ENCODE results near the gene PRR35.
A peak's percentile ranks its signal among the peaks of the same experiment; 100 is the strongest.

The PRR35 gene

GRCh38 chr16:567373-568256, 7.4 kb downstream of the PRR35 start:
- Histone ChIP-seq H2AFZ (ENCODE audit: low read length, unreplicated experiment) (no peak overlapping the region), H3K4me3 (ENCODE audit: low read depth, low read length) (no peak overlapping the region), H3K27me3 (ENCODE audit: insufficient read depth, low read length) (no peaks in the 10 kb centered on the region), H3K79me2 (ENCODE audit: control insufficient read depth, insufficient read depth, low read length, unreplicated experiment) (peaks cover 13% of the 10 kb centered on the region), H3K36me3 (ENCODE audit: insufficient read depth, low read length) (no peaks in the 10 kb centered on the region), H3K27ac (ENCODE audit: low read depth, low read length) (no peak overlapping the region), H3K4me1 (ENCODE audit: control insufficient read depth, insufficient read depth, low read length, unreplicated experiment) (peaks cover 18% of the 10 kb centered on the region)

- no peaks in the 10 kb centered on the region for H3K36me3 ChIP-seq (ENCODE audit: insufficient read depth, low read length)
- H3K4me3 ChIP-seq (ENCODE audit: low read depth, low read length), result peak overlapping the region; percentile 91
- peaks cover 16% of the 10 kb centered on the region for H3K79me2 ChIP-seq (ENCODE audit: control insufficient read depth, insufficient read depth, low read length, unreplicated experiment)
- peaks cover 18% of the 10 kb centered on the region for H3K4me1 ChIP-seq (ENCODE audit: control insufficient read depth, insufficient read depth, low read length, unreplicated experiment)
- H2AFZ ChIP-seq (ENCODE audit: low read length, unreplicated experiment), result peak overlapping the region; percentile 59
- no peak overlapping the region for H3K27ac ChIP-seq (ENCODE audit: low read depth, low read length)
- no peaks in the 10 kb centered on the region for H3K27me3 ChIP-seq (ENCODE audit: insufficient read depth, low read length)
Observed at GRCh38 chr16:568401-569258, 8.4 kb downstream of the PRR35 start.

GRCh38 chr16:569445-570254, 9.5 kb downstream of the PRR35 start, which contains the start of gene PIGQ:
Gene PIGQ, plus strand, starts transcription at chr16:569968. Its CDS starts 4,107 bp downstream, at chr16:574075.
- Histone ChIP-seq H2AFZ (ENCODE audit: low read length, unreplicated experiment) (peak within 1 kb of the TSS; percentile 93), H3K79me2 (ENCODE audit: control insufficient read depth, insufficient read depth, low read length, unreplicated experiment) (peaks cover 16% of the 10 kb centered on the region), H3K4me1 (ENCODE audit: control insufficient read depth, insufficient read depth, low read length, unreplicated experiment) (peaks cover 18% of the 10 kb centered on the region), H3K36me3 (ENCODE audit: insufficient read depth, low read length) (no peaks in the 10 kb centered on the region), H3K27ac (ENCODE audit: low read depth, low read length) (no peak within 1 kb of the TSS), H3K27me3 (ENCODE audit: insufficient read depth, low read length) (no peaks in the 10 kb centered on the region), H3K4me3 (ENCODE audit: low read depth, low read length) (peak within 1 kb of the TSS; percentile 91)

GRCh38 chr16:572865-573650, 12.9 kb downstream of the PRR35 start:
- Histone ChIP-seq H2AFZ (ENCODE audit: low read length, unreplicated experiment) (no peak overlapping the region), H3K27ac (ENCODE audit: low read depth, low read length) (no peak overlapping the region), H3K4me1 (ENCODE audit: control insufficient read depth, insufficient read depth, low read length, unreplicated experiment) (peaks cover 6% of the 10 kb centered on the region), H3K4me3 (ENCODE audit: low read depth, low read length) (no peak overlapping the region), H3K27me3 (ENCODE audit: insufficient read depth, low read length) (no peaks in the 10 kb centered on the region), H3K79me2 (ENCODE audit: control insufficient read depth, insufficient read depth, low read length, unreplicated experiment) (peaks cover 16% of the 10 kb centered on the region), H3K36me3 (ENCODE audit: insufficient read depth, low read length) (no peaks in the 10 kb centered on the region)

- Histone ChIP-seq H3K27me3 (ENCODE audit: insufficient read depth, low read length) (no peaks in the 10 kb centered on the region), H3K27ac (ENCODE audit: low read depth, low read length) (no peak overlapping the region), H2AFZ (ENCODE audit: low read length, unreplicated experiment) (no peak overlapping the region), H3K4me3 (ENCODE audit: low read depth, low read length) (no peak overlapping the region), H3K4me1 (ENCODE audit: control insufficient read depth, insufficient read depth, low read length, unreplicated experiment) (peaks cover 2% of the 10 kb centered on the region), H3K79me2 (ENCODE audit: control insufficient read depth, insufficient read depth, low read length, unreplicated experiment) (peaks cover 16% of the 10 kb centered on the region), H3K36me3 (ENCODE audit: insufficient read depth, low read length) (no peaks in the 10 kb centered on the region)
Observed at GRCh38 chr16:574021-574760, 14.0 kb downstream of the PRR35 start.

GRCh38 chr16:575354-576196, 15.4 kb downstream of the PRR35 start:
- Histone ChIP-seq H3K27ac (ENCODE audit: low read depth, low read length) (no peak overlapping the region), H3K36me3 (ENCODE audit: insufficient read depth, low read length) (no peaks in the 10 kb centered on the region)

GRCh38 chr16:576197-576822, 16.1 kb downstream of the PRR35 start:
- H3K36me3 ChIP-seq (ENCODE audit: insufficient read depth, low read length), result no peaks in the 10 kb centered on the region
- no peaks in the 10 kb centered on the region for H3K4me1 ChIP-seq (ENCODE audit: control insufficient read depth, insufficient read depth, low read length, unreplicated experiment)
- no peaks in the 10 kb centered on the region for H3K27me3 ChIP-seq (ENCODE audit: insufficient read depth, low read length)
- peaks cover 11% of the 10 kb centered on the region for H3K79me2 ChIP-seq (ENCODE audit: control insufficient read depth, insufficient read depth, low read length, unreplicated experiment)
- no peak overlapping the region for H2AFZ ChIP-seq (ENCODE audit: low read length, unreplicated experiment)
- no peak overlapping the region for H3K4me3 ChIP-seq (ENCODE audit: low read depth, low read length)
- H3K27ac ChIP-seq (ENCODE audit: low read depth, low read length), result no peak overlapping the region

More at GRCh38 chr16:575354-576196, 15.4 kb downstream of the PRR35 start:
- Histone ChIP-seq H3K4me1 (ENCODE audit: control insufficient read depth, insufficient read depth, low read length, unreplicated experiment) (no peaks in the 10 kb centered on the region), H3K79me2 (ENCODE audit: control insufficient read depth, insufficient read depth, low read length, unreplicated experiment) (peaks cover 11% of the 10 kb centered on the region), H3K27me3 (ENCODE audit: insufficient read depth, low read length) (no peaks in the 10 kb centered on the region), H3K4me3 (ENCODE audit: low read depth, low read length) (no peak overlapping the region), H2AFZ (ENCODE audit: low read length, unreplicated experiment) (no peak overlapping the region)

- H3K4me3 ChIP-seq (ENCODE audit: low read depth, low read length), result no peak overlapping the region
- no peak overlapping the region for H2AFZ ChIP-seq (ENCODE audit: low read length, unreplicated experiment)
- no peak overlapping the region for H3K27ac ChIP-seq (ENCODE audit: low read depth, low read length)
- H3K79me2 ChIP-seq (ENCODE audit: control insufficient read depth, insufficient read depth, low read length, unreplicated experiment), result peaks cover 10% of the 10 kb centered on the region
- no peaks in the 10 kb centered on the region for H3K36me3 ChIP-seq (ENCODE audit: insufficient read depth, low read length)
- no peaks in the 10 kb centered on the region for H3K27me3 ChIP-seq (ENCODE audit: insufficient read depth, low read length)
- H3K4me1 ChIP-seq (ENCODE audit: control insufficient read depth, insufficient read depth, low read length, unreplicated experiment), result no peaks in the 10 kb centered on the region
Observed at GRCh38 chr16:576823-577201, 16.6 kb downstream of the PRR35 start.
